ENCODE data around the gene GSKIP. TPM values are rescaled to one million over a fixed set of nuclear protein-coding genes. Genes with fewer than 3 reads are reported as not detected.

The GSKIP gene
- polyA plus RNA-seq, 1 of the 3 experiments (the other 2 are of a cell fraction) = 13.6 TPM

DNA sequence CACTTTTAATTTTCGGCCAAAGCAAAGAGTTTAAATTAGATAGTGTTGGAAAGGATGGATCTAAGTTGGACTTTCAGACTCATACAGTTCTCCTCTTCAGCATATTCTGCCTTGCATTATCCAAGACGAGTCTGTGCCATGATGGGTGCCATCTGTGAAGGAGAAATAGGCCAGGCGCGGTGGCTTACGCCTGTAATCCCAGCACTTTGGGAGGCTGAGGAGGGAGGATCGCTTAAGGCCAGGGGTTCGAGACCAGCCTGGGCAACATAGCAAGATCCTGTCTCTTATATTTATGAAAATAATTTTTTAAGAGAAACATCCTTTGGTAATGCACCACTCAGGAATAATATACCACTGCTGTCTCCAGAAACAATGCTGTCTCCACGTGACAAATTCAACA, 35.1 kb downstream of the GSKIP start:
- H3K4me2 ChIP-seq = no peak overlapping the region
- CTCF ChIA-PET = interaction anchor here (0.8 kb wide), 1 partner anchor 8 kb away, joined by 3 read pairs; no protein-coding TSS in a partner anchor
- 89% methylated on average over 8 of the region's 8 CpGs for WGBS (ENCODE audit: low lambda C conversion rate)
- POLR2A ChIA-PET = no interaction called here
- no peak overlapping the region for H3K9ac ChIP-seq
- H3K4me3 ChIP-seq (ENCODE audit: low read depth in 2 of 2, low read length in 1 of 2) = no peak overlapping the region
- H3K4me1 ChIP-seq (ENCODE audit: control insufficient read depth in 1 of 2, insufficient read depth in 2 of 2, low read depth in 1 of 2, low read length in 1 of 2) = no peaks in the 10 kb centered on the region
- TF ChIP-seq NFIC (IDR thresholded peaks at IDR 0.05; ENCODE audit: borderline replicate concordance) = no peak
- TF ChIP-seq RFX5 (IDR thresholded peaks at IDR 0.05; ENCODE audit: low read length) = no peak
- TF ChIP-seq NRF1 (IDR thresholded peaks at IDR 0.05; ENCODE audit: low read depth, low read length) = no peak
- no peak for TF ChIP-seq MEF2A (IDR thresholded peaks at IDR 0.05; ENCODE audit: borderline replicate concordance, low read depth)
- TF ChIP-seq POLR2AphosphoS5 (IDR thresholded peaks at IDR 0.05; ENCODE audit: low read depth, low read length) = no peak
- TF ChIP-seq, protein P1, sequence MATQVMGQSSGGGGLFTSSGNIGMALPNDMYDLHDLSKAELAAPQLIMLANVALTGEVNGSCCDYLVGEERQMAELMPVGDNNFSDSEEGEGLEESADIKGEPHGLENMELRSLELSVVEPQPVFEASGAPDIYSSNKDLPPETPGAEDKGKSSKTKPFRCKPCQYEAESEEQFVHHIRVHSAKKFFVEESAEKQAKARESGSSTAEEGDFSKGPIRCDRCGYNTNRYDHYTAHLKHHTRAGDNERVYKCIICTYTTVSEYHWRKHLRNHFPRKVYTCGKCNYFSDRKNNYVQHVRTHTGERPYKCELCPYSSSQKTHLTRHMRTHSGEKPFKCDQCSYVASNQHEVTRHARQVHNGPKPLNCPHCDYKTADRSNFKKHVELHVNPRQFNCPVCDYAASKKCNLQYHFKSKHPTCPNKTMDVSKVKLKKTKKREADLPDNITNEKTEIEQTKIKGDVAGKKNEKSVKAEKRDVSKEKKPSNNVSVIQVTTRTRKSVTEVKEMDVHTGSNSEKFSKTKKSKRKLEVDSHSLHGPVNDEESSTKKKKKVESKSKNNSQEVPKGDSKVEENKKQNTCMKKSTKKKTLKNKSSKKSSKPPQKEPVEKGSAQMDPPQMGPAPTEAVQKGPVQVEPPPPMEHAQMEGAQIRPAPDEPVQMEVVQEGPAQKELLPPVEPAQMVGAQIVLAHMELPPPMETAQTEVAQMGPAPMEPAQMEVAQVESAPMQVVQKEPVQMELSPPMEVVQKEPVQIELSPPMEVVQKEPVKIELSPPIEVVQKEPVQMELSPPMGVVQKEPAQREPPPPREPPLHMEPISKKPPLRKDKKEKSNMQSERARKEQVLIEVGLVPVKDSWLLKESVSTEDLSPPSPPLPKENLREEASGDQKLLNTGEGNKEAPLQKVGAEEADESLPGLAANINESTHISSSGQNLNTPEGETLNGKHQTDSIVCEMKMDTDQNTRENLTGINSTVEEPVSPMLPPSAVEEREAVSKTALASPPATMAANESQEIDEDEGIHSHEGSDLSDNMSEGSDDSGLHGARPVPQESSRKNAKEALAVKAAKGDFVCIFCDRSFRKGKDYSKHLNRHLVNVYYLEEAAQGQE (IDR thresholded peaks at IDR 0.05; ENCODE audit: low read depth, low read length) = no peak
- no peaks in the 10 kb centered on the region for H3K79me2 ChIP-seq (ENCODE audit: insufficient read depth)
- H3F3A ChIP-seq (replicated peaks; ENCODE audit: insufficient read depth) = no peaks in the 10 kb centered on the region
- H2AFZ ChIP-seq (ENCODE audit: low read depth) = no peak overlapping the region
- no peaks in the 10 kb centered on the region for H3K27me3 ChIP-seq (ENCODE audit: insufficient read depth)
- no peak overlapping the region for H3K27ac ChIP-seq (ENCODE audit: low read depth in 2 of 2, low read length in 1 of 2)
- H3K36me3 ChIP-seq (replicated peaks in 1 of 2; ENCODE audit: control insufficient read depth in 1 of 2, insufficient read depth in 2 of 2, low read length in 1 of 2) = no peaks in the 10 kb centered on the region
- H4K20me1 ChIP-seq (ENCODE audit: insufficient read depth) = no peaks in the 10 kb centered on the region
- DNase-seq = no peak
- H3K9me2 ChIP-seq = no peaks in the 10 kb centered on the region
- H3K9me3 ChIP-seq = no peaks in the 10 kb centered on the region

DNA sequence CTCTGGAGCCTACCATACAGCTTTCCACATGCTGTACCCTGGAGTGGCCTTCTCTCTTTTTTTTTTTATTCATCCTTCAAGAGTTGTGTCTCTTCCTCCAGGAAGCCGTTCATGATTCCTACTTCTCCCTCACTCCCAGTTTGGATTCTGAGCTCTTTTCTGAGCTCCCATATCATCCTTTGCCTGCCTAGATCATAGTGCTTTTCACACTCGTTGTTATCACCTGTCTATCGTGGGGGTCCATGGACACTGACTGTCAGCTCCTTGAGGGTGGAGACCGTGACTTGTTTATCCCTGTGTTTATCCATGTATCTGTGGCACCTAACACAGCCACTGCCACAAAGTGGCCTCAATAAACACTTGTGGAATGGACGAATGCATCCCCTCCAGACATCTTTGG, 35.6 kb downstream of the GSKIP start:
- H3K27me3 ChIP-seq (ENCODE audit: insufficient read depth) = no peaks in the 10 kb centered on the region
- no peak for DNase-seq
- no peaks in the 10 kb centered on the region for H3K36me3 ChIP-seq (replicated peaks in 1 of 2; ENCODE audit: control insufficient read depth in 1 of 2, insufficient read depth in 2 of 2, low read length in 1 of 2)
- POLR2A ChIA-PET = no interaction called here
- no peak overlapping the region for H3K27ac ChIP-seq (ENCODE audit: low read depth in 2 of 2, low read length in 1 of 2)
- TF ChIP-seq FOXJ3 (CRISPR knock-in tag; IDR thresholded peaks at IDR 0.05) = no peak
- TF ChIP-seq, protein P2, sequence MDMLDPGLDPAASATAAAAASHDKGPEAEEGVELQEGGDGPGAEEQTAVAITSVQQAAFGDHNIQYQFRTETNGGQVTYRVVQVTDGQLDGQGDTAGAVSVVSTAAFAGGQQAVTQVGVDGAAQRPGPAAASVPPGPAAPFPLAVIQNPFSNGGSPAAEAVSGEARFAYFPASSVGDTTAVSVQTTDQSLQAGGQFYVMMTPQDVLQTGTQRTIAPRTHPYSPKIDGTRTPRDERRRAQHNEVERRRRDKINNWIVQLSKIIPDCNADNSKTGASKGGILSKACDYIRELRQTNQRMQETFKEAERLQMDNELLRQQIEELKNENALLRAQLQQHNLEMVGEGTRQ (IDR thresholded peaks at IDR 0.05; ENCODE audit: borderline replicate concordance, low read depth, low read length) = no peak
- TF ChIP-seq, protein P3, sequence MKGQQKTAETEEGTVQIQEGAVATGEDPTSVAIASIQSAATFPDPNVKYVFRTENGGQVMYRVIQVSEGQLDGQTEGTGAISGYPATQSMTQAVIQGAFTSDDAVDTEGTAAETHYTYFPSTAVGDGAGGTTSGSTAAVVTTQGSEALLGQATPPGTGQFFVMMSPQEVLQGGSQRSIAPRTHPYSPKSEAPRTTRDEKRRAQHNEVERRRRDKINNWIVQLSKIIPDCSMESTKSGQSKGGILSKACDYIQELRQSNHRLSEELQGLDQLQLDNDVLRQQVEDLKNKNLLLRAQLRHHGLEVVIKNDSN (IDR thresholded peaks at IDR 0.05; ENCODE audit: borderline replicate concordance, low read depth) = no peak
- TF ChIP-seq TEAD4 (IDR thresholded peaks at IDR 0.05; ENCODE audit: borderline replicate concordance, insufficient read depth) = no peak
- no peaks in the 10 kb centered on the region for H3K9me2 ChIP-seq
- H3K9me3 ChIP-seq = no peaks in the 10 kb centered on the region
- 63% methylated on average over 5 of the region's 5 CpGs for WGBS (ENCODE audit: low lambda C conversion rate)
- H3K4me2 ChIP-seq = no peak overlapping the region
- no peaks in the 10 kb centered on the region for H3K4me1 ChIP-seq (ENCODE audit: control insufficient read depth in 1 of 2, insufficient read depth in 2 of 2, low read depth in 1 of 2, low read length in 1 of 2)
- no peak overlapping the region for H2AFZ ChIP-seq (ENCODE audit: low read depth)
- no peaks in the 10 kb centered on the region for H4K20me1 ChIP-seq (ENCODE audit: insufficient read depth)
- H3K4me3 ChIP-seq (ENCODE audit: low read depth in 2 of 2, low read length in 1 of 2) = no peak overlapping the region
- no peak overlapping the region for H3K9ac ChIP-seq
- CTCF ChIA-PET = no interaction called here
- no peaks in the 10 kb centered on the region for H3F3A ChIP-seq (replicated peaks; ENCODE audit: insufficient read depth)
- no peaks in the 10 kb centered on the region for H3K79me2 ChIP-seq (ENCODE audit: insufficient read depth)
